K562 (cell line): ENCODE data around the gene RASIP1. TPM values are rescaled to one million over a fixed set of nuclear protein-coding genes. Genes with fewer than 3 reads are reported as not detected.

Source experiments
- ARHGAP35 ChIP-seq: fragments of 450-650 bp; IDR thresholded peaks from 2 replicates; pipeline ENCODE4 v1.6.1; 2018; ENCODE audit not compliant: partially characterized antibody
- ARID1B ChIP-seq: fragments of 450-650 bp; IDR thresholded peaks from 2 replicates; pipeline ENCODE4 v1.6.1; 2016; ENCODE audit warnings: antibody characterized with exemption, mild to moderate bottlenecking, inconsistent platforms
- ATF1 ChIP-seq, 2 experiments: fragments of 450-650 bp in 1 of 2; IDR thresholded peaks; 2 replicates each; pipeline ENCODE4 v1.6.1; 2016; ENCODE audit warnings: missing compliant biosample characterization in 1 of 2, missing genetic modification characterization in 1 of 2
- DACH1 ChIP-seq: fragments of 450-650 bp; IDR thresholded peaks from 2 replicates; pipeline ENCODE4 v1.6.1; 2018; ENCODE audit not compliant: partially characterized antibody
- KLF6 ChIP-seq: fragments of 250-450 bp; sonication (Bioruptor Pico); IDR thresholded peaks from 2 replicates; pipeline ENCODE4 v1.4.0; 2020; ENCODE audit warnings: mild to moderate bottlenecking, moderate library complexity, borderline replicate concordance
- MCM3 ChIP-seq: fragments of 450-650 bp; IDR thresholded peaks from 2 replicates; pipeline ENCODE4 v1.6.1; 2016
- MECOM ChIP-seq: fragments of 250-450 bp; sonication (Bioruptor Pico); IDR thresholded peaks from 2 replicates; pipeline ENCODE4 v1.8.0; 2022; ENCODE audit warnings: inconsistent platforms
- MEF2A ChIP-seq: IDR thresholded peaks from 2 replicates; pipeline ENCODE4 v1.6.1; 2011; ENCODE audit warnings: low read depth, mild to moderate bottlenecking, low read length, moderate library complexity; ENCODE audit not compliant: control insufficient read depth
- NELFE ChIP-seq: IDR thresholded peaks from 2 replicates; pipeline ENCODE4 v1.6.1; 2011; ENCODE audit warnings: mild to moderate bottlenecking; ENCODE audit not compliant: insufficient read depth, insufficient read length
- NFIC ChIP-seq: fragments of 450-650 bp; IDR thresholded peaks from 2 replicates; pipeline ENCODE4 v1.6.1; 2017; ENCODE audit warnings: mild to moderate bottlenecking, inconsistent platforms
- POLR2H ChIP-seq: IDR thresholded peaks from 2 replicates; pipeline ENCODE4 v1.6.1; 2016; ENCODE audit warnings: missing genetic modification characterization, low read depth, mild to moderate bottlenecking, control low read depth, missing compliant biosample characterization, moderate library complexity
- RHOXF2B ChIP-seq: fragments of 250-450 bp; sonication (Bioruptor Pico); conservative IDR thresholded peaks from 2 replicates; pipeline ENCODE4 v1.5.1; 2021
- SMAD4 ChIP-seq: fragments of 250-450 bp; sonication (Bioruptor Pico); conservative IDR thresholded peaks from 2 replicates; pipeline ENCODE4 v1.8.0; 2021; ENCODE audit warnings: inconsistent platforms, mild to moderate bottlenecking, moderate library complexity
- SREBF1 ChIP-seq: fragments of 150-350 bp; IDR thresholded peaks from 2 replicates; pipeline ENCODE4 v1.6.1; 2014; ENCODE audit warnings: antibody characterized with exemption, low read depth, low read length, borderline replicate concordance
- ZNF140 ChIP-seq: fragments of 250-450 bp; sonication (Bioruptor Pico); IDR thresholded peaks from 2 replicates; pipeline ENCODE4 v1.8.0; 2021; ENCODE audit warnings: moderate library complexity, mild to moderate bottlenecking, inconsistent platforms
- ZNF589 ChIP-seq: fragments of 200-800 bp; sonication (Bioruptor generic); IDR thresholded peaks from 2 replicates; pipeline ENCODE4 v1.6.1; 2016; ENCODE audit warnings: low read depth, missing genetic modification characterization, missing compliant biosample characterization
- ZNF75A ChIP-seq: fragments of 450-650 bp; formaldehyde crosslinking; IDR thresholded peaks from 2 replicates; pipeline ENCODE4 v1.4.0; 2020; ENCODE audit warnings: mild to moderate bottlenecking
- ZNF766 ChIP-seq: fragments of 200-800 bp; sonication (Bioruptor generic); conservative IDR thresholded peaks from 2 replicates; pipeline ENCODE4 v1.6.1; 2016; ENCODE audit warnings: missing genetic modification characterization, missing compliant biosample characterization
- polyA plus RNA-seq, 8 experiments: library from polyadenylated mRNA; depleted of rRNA in 4 of 8; stranded (reverse) in 5 of 8; unstranded in 3 of 8; fragments of >200 nt; fragmentation: Nextera tagmentation in 2 of 8; fragmentation: Illumina TruSeq in 1 of 8; extraction: Ambion mirVana in 2 of 8; extraction: Trizol in 1 of 8; gene quantifications; 2 replicates each; pipeline versions ENCODE4 v1.2.1 to v1.2.3, GENCODE V29; 2011 to 2014; ENCODE audit warnings: inconsistent platforms in 1 of 8, missing spikeins in 1 of 8
- total RNA-seq, 7 experiments: library from RNA; depleted of rRNA in 6 of 7; stranded (reverse); fragments of >200 nt in 6 of 7; fragmentation: Illumina TruSeq in 2 of 7; extraction: Trizol in 2 of 7; gene quantifications; 2 replicates each; pipeline versions ENCODE4 v1.2.1 to v1.2.3, GENCODE V29; 2011 to 2021; ENCODE audit warnings: low replicate concordance in 1 of 7
- TF ChIP-seq, protein P1 (sequence below): fragments of 450-650 bp; formaldehyde crosslinking; IDR thresholded peaks from 2 replicates; pipeline ENCODE4 v1.4.0; 2020; ENCODE audit warnings: mild to moderate bottlenecking, moderate library complexity
- TF ChIP-seq, protein P2 (sequence below): fragments of 450-650 bp; formaldehyde crosslinking; IDR thresholded peaks from 2 replicates; pipeline ENCODE4 v1.4.0; 2020; ENCODE audit warnings: mild to moderate bottlenecking, moderate library complexity
- TF ChIP-seq, protein P3 (sequence below): fragments of 450-650 bp; IDR thresholded peaks from 2 replicates; pipeline ENCODE4 v1.6.1; 2016; ENCODE audit warnings: low read depth, mild to moderate bottlenecking, moderate library complexity
- TF ChIP-seq, protein P4 (sequence below): sonication (generic); formaldehyde crosslinking; IDR thresholded peaks from 2 replicates; pipeline ENCODE4 v1.5.0; 2020; ENCODE audit warnings: missing genetic modification reagents
- TF ChIP-seq, protein P5 (sequence below): sonication (generic); formaldehyde crosslinking; IDR thresholded peaks from 2 replicates; pipeline ENCODE4 v1.9.0; 2022; ENCODE audit warnings: mild to moderate bottlenecking, missing genetic modification reagents

Gene RASIP1
- total and polyA plus RNA-seq, 9 of the 15 experiments (the other 6 are each of a cell fraction or from before 2014, with no cell fraction given), result 0.20 to 4.7 (median 1.5) TPM

DNA sequence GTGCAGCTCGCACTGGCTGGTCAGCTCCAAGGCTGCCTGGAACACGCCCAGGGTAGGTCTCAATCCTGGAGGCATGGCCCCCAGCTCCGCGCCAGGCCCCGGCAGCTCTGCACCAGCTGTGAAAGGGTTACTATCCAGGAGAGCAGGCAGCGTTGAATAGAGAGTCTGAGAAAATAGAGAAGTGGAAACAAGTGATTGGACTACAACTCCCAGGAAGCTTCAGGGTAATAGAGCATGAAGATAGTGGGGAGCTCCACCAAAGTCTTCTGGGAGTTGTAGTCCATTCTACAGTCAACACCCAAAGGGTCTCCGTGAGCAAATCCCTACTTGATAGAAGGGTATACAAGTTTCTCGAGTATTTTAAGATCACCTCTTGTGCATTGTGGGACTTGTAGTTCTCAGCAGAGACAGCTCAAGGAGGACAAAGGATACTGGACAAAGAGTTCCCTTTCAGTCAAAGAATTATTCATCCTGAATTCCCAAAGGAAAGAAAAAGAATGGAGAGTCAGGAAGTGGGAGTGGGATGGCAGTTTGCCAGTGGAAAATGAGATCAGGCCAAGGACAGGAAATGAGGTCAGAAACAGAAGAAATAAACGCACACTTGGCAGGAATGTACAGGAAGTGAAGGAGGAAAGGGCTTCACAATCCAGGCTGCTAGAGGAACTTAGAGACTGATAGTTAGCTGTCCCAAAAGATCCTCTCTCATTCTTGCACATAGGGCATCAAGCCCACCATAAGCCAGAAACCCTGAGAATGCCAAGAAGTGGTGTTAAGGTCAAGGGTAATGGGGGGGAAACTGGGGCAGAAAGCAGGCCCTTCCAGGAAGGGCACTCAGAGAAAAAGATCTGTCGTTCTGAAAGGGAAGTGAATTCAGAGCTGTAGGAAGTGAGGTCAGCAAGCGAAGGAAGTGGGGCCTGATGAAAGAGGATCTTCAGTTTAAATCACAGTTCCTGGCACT, 15.3 kb downstream of the RASIP1 start (continued):
- TF ChIP-seq RHOXF2B (CRISPR knock-in tag) (no peak), ZNF140 (no peak), ZNF75A (CRISPR knock-in tag) (no peak), ARID1B (no peak; the same call in 1 of the 2 replicates), DACH1 (no peak), ARHGAP35 (no peak), POLR2H (no peak; the same call in 1 of the 2 replicates), MCM3 (no peak), NELFE (no peak), MECOM (CRISPR knock-in tag) (no peak), NFIC (peak; percentile 96), SREBF1 (no peak), KLF6 (CRISPR knock-in tag) (no peak; the same call in 1 of the 2 replicates), MEF2A (no peak), ZNF589 (CRISPR knock-in tag) (peak; percentile 61; the same call in 1 of the 2 replicates), ATF1 (CRISPR knock-in tag; IDR thresholded peaks at IDR 0.05) (no peak), ATF1 (tag; IDR thresholded peaks at IDR 0.05) (peak; percentile 77), ZNF766 (CRISPR knock-in tag) (peak; percentile 78), SMAD4 (CRISPR knock-in tag) (0 out of 2 replicates have a peak, but pooled peaks have one; percentile 26)
- TF ChIP-seq, protein P1, sequence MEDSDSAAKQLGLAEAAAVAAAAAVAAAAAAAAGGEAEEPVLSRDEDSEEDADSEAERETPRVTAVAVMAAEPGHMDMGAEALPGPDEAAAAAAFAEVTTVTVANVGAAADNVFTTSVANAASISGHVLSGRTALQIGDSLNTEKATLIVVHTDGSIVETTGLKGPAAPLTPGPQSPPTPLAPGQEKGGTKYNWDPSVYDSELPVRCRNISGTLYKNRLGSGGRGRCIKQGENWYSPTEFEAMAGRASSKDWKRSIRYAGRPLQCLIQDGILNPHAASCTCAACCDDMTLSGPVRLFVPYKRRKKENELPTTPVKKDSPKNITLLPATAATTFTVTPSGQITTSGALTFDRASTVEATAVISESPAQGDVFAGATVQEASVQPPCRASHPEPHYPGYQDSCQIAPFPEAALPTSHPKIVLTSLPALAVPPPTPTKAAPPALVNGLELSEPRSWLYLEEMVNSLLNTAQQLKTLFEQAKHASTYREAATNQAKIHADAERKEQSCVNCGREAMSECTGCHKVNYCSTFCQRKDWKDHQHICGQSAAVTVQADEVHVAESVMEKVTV, result no peak
- TF ChIP-seq, protein P2, sequence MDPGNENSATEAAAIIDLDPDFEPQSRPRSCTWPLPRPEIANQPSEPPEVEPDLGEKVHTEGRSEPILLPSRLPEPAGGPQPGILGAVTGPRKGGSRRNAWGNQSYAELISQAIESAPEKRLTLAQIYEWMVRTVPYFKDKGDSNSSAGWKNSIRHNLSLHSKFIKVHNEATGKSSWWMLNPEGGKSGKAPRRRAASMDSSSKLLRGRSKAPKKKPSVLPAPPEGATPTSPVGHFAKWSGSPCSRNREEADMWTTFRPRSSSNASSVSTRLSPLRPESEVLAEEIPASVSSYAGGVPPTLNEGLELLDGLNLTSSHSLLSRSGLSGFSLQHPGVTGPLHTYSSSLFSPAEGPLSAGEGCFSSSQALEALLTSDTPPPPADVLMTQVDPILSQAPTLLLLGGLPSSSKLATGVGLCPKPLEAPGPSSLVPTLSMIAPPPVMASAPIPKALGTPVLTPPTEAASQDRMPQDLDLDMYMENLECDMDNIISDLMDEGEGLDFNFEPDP (CRISPR knock-in tag), result no peak
- TF ChIP-seq, protein P3, sequence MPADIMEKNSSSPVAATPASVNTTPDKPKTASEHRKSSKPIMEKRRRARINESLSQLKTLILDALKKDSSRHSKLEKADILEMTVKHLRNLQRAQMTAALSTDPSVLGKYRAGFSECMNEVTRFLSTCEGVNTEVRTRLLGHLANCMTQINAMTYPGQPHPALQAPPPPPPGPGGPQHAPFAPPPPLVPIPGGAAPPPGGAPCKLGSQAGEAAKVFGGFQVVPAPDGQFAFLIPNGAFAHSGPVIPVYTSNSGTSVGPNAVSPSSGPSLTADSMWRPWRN, result no peak
- TF ChIP-seq, protein P4, sequence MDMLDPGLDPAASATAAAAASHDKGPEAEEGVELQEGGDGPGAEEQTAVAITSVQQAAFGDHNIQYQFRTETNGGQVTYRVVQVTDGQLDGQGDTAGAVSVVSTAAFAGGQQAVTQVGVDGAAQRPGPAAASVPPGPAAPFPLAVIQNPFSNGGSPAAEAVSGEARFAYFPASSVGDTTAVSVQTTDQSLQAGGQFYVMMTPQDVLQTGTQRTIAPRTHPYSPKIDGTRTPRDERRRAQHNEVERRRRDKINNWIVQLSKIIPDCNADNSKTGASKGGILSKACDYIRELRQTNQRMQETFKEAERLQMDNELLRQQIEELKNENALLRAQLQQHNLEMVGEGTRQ (CRISPR knock-in tag), result no peak
- TF ChIP-seq, protein P5, sequence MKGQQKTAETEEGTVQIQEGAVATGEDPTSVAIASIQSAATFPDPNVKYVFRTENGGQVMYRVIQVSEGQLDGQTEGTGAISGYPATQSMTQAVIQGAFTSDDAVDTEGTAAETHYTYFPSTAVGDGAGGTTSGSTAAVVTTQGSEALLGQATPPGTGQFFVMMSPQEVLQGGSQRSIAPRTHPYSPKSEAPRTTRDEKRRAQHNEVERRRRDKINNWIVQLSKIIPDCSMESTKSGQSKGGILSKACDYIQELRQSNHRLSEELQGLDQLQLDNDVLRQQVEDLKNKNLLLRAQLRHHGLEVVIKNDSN (CRISPR knock-in tag), result no peak
